Ovary (tissue), 9 donors: ENCODE measurements around the gene FNDC11. TPM values are rescaled to one million over a fixed set of nuclear protein-coding genes. Genes with fewer than 3 reads are reported as not detected.

Experiments used
- DNase-seq, 5 donors: peaks; one replicate each; pipeline ENCODE4 v3.0.0-alpha.2; 2019 to 2020
- H3K27ac ChIP-seq, 2 donors: fragments of 200-600 bp; one replicate each; pipeline versions ENCODE4 v1.5.1 to v1.8.0; 2019 to 2022
- H3K27me3 ChIP-seq: fragments of 200-600 bp; one replicate; pipeline ENCODE4 v1.8.0; 2022
- H3K36me3 ChIP-seq: fragments of 200-600 bp; sonication (generic); one replicate; pipeline ENCODE4 v1.5.1; 2019
- H3K4me1 ChIP-seq: one replicate; pipeline ENCODE4 v1.8.1; 2013; ENCODE audit warnings: mild to moderate bottlenecking, moderate library complexity; ENCODE audit not compliant: insufficient read depth
- H3K4me3 ChIP-seq: fragments of 200-600 bp; sonication (generic); one replicate; pipeline ENCODE4 v1.5.1; 2017
- H3K9me3 ChIP-seq, 2 donors: fragments of 200-600 bp in 1 of 2; sonication (generic) in 1 of 2; one replicate each; pipeline versions ENCODE4 v1.5.1 to v1.8.1; 2013 to 2019; ENCODE audit warnings: mild to moderate bottlenecking in 1 of 2, moderate library complexity in 1 of 2
- CTCF ChIP-seq, 3 donors: fragments of 450-650 bp in 2 of 3; fragments of 200-600 bp in 1 of 3; IDR thresholded peaks; one replicate each; pipeline versions ENCODE4 v1.5.1 to v1.8.0; 2016 to 2022; ENCODE audit warnings: antibody characterized with exemption in 3 of 3, mild to moderate bottlenecking in 1 of 3
- EP300 ChIP-seq: sonication (generic); formaldehyde crosslinking; IDR thresholded peaks from one replicate; pipeline ENCODE4 v1.6.1; 2017; ENCODE audit warnings: antibody characterized with exemption
- POLR2A ChIP-seq: fragments of 450-650 bp; IDR thresholded peaks from one replicate; pipeline ENCODE4 v1.6.1; 2017; ENCODE audit warnings: antibody characterized with exemption, mild to moderate bottlenecking, moderate library complexity
- WGBS, 3 donors: extraction: QIAGEN DNeasy Blood & Tissue Kit in 1 of 3; methylation state at CpG; one replicate each; pipeline versions ENCODE4 v1.1.5 to v1.1.7; 2013 to 2017; 5-methylcytosine and 5-hydroxymethylcytosine counted together
- intact Hi-C, 4 donors: fragments of 100-400 bp; cut with DNase I; formaldehyde crosslinking; loops; one replicate each; pipeline versions ENCODE4 v1.11.0 to v1.15.1; 2022 to 2023
- polyA plus RNA-seq, 2 donors: library from polyadenylated mRNA; stranded (reverse); fragments of 200-250 nt in 1 of 2; fragments of 350-450 nt in 1 of 2; fragmentation: Illumina TruSeq in 1 of 2; extraction: RNeasy Lipid Tissue Mini Kit (QIAGEN cat#74804) in 1 of 2; gene quantifications; one replicate each; pipeline ENCODE4 v1.2.3, GENCODE V29; 2013 to 2014
- total RNA-seq, 7 donors: library from RNA; depleted of rRNA in 2 of 7; stranded (reverse); fragments of >200 nt in 2 of 7; fragmentation: NEBNext Ultra II Directional in 3 of 7; extraction: Animal tissue kit (Norgen Biotek cat#: 25700) in 3 of 7; gene quantifications; one replicate each; pipeline versions ENCODE4 v1.1.0 to v1.2.4, GENCODE V29; 2016 to 2023
- donor health status: DM: no; HTN: no; CAD: no; lungs with moderate emphysema.
- donor health status: DM: no; HTN: no; CAD: no.
- donor health status: Bipolar disorder and iron deficiency.
- donor health status: DM: yes; HTN: yes; CAD: no.
- donor health status: DM: no; HTN: no; CAD: no.
- donor health status: DM: yes; HTN: yes; CAD: no.

FNDC11 gene
- total and polyA plus RNA-seq, 9 donors, result 0.10 to 5.5 (median 0.35) TPM; not detected in 2

GRCh38 chr20:63543131-63543530, 10.8 kb upstream of the FNDC11 start:
- no peaks in the 10 kb centered on the region for H3K9me3 ChIP-seq
- H3K4me1 ChIP-seq, result no peaks in the 10 kb centered on the region
- no peak overlapping the region for H3K27ac ChIP-seq
- DNase-seq, result no peak
- intact Hi-C loops, result no loop called here
- TF ChIP-seq CTCF (IDR thresholded peaks at IDR 0.05), result no peak
- no peak for TF ChIP-seq POLR2A
- TF ChIP-seq EP300, result no peak
- no peaks in the 10 kb centered on the region for H3K36me3 ChIP-seq
- H3K4me3 ChIP-seq, result no peak overlapping the region
- no peaks in the 10 kb centered on the region for H3K27me3 ChIP-seq
- whole genome bisulfite sequencing, 3 donors, result 87 to 95% (median 90%) methylated on average over 7 to 10 of the region's 10 CpGs

GRCh38 chr20:63543733-63544132, 10.2 kb upstream of the FNDC11 start:
- Histone ChIP-seq H3K9me3 (no peaks in the 10 kb centered on the region), H3K36me3 (no peaks in the 10 kb centered on the region), H3K4me3 (no peak overlapping the region), H3K27me3 (no peaks in the 10 kb centered on the region), H3K27ac (no peak overlapping the region), H3K4me1 (no peaks in the 10 kb centered on the region)
- DNase-seq, result no peak
- 85 to 91% (median 88%) methylated on average over 6 of the region's 6 CpGs for WGBS, 3 donors
- no peak for TF ChIP-seq EP300
- TF ChIP-seq POLR2A, result no peak
- TF ChIP-seq CTCF (IDR thresholded peaks at IDR 0.05), result no peak
- intact Hi-C loops, result no loop called here

GRCh38 chr20:63544241-63544957, 9.6 kb upstream of the FNDC11 start:
- H3K27me3 ChIP-seq, result no peaks in the 10 kb centered on the region
- TF ChIP-seq CTCF (IDR thresholded peaks at IDR 0.05) (no peak), EP300 (no peak), POLR2A (no peak)

GRCh38 chr20:63544958-63545516, 8.9 kb upstream of the FNDC11 start:
- Histone ChIP-seq H3K27ac (no peak overlapping the region), H3K4me3 (no peak overlapping the region), H3K36me3 (no peaks in the 10 kb centered on the region), H3K27me3 (no peaks in the 10 kb centered on the region), H3K4me1 (no peaks in the 10 kb centered on the region), H3K9me3 (no peaks in the 10 kb centered on the region)
- intact Hi-C loops, result no loop called here
- 68 to 76% (median 68%) methylated on average over 19 of the region's 19 CpGs for WGBS, 3 donors
- no peak for DNase-seq
- no peak for TF ChIP-seq EP300
- no peak for TF ChIP-seq POLR2A
- TF ChIP-seq CTCF (IDR thresholded peaks at IDR 0.05), result no peak

More at GRCh38 chr20:63544241-63544957, 9.6 kb upstream of the FNDC11 start:
- H3K4me1 ChIP-seq, result no peaks in the 10 kb centered on the region
- WGBS, 3 donors, result 48 to 58% (median 56%) methylated on average over 26 to 27 of the region's 27 CpGs
- H3K9me3 ChIP-seq, result no peaks in the 10 kb centered on the region
- no peak overlapping the region for H3K27ac ChIP-seq
- H3K4me3 ChIP-seq, result no peak overlapping the region
- no peaks in the 10 kb centered on the region for H3K36me3 ChIP-seq
- intact Hi-C loops, result no loop called here
- no peak for DNase-seq
